CD4-positive, alpha-beta T cell treated with Interleukin-15 for 1 hour (primary cell): ENCODE data around the gene ARRB1.
A peak's percentile ranks its signal among the peaks of the same experiment; 100 is the strongest.

Experiments
- DNase-seq: peaks from one replicate; pipeline ENCODE4 v3.0.0-alpha.2; 2020

The ARRB1 gene

DNA sequence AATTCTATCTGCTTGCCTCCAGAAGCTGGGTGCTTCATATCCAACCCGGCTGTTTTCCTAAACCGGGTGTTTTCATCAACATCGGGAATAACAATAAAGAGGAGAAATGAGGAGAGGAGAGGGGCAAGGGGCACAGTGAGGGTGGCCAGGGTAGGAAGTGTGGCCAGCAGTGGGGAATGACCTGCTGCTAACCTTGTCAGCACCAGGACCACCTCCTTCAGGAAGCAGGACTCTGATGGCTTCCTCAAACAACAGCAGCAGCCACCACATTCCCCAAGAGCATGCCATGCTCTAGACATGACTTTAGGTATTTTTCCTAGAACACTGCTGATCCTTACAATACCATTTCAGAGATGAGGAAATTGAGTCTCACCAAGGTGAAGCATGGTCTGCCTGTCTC is 58.5 kb downstream of the ARRB1 start:
- DNase-seq, result no peak

DNA sequence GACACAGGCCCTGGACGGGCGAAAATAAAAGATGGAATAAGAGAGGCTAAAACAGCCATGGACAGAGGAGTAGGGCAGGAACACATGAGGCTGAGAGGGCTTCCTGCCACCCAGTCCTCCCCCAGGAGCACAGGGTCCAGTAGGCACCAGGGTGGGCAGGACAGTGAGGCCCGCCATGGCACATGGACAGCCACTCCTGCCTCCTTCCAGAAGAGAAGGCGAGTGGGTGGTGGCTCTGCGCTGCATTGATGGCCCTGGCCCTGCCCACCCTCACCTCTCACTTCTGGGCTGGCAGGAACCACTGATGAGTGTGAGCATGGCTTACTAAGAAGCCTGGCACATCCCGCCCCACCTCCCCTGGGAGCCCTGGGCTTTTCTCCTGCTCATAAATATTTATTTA is 59.7 kb downstream of the ARRB1 start:
- DNase-seq, result no peak

DNA sequence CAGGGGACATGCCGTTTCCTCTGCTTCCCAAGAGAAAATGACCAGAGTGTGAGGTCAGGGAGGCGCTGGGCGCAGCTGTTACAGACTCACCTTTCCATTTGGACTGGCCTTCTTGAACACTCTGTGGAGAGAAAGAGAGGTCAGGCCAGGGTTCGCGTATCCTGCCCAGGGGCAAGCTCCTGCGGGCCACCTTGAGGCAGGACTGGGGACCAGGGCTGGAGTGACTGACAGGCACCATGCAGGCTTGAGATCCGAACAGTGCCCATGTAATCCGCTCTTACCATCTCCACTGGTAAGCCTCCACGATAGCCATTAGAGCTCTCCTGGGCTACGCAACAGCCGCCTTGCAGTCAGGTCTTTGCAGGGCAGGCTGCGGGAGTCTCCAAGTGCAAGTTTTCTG is 61.5 kb downstream of the ARRB1 start:
- no peak for DNase-seq

DNA sequence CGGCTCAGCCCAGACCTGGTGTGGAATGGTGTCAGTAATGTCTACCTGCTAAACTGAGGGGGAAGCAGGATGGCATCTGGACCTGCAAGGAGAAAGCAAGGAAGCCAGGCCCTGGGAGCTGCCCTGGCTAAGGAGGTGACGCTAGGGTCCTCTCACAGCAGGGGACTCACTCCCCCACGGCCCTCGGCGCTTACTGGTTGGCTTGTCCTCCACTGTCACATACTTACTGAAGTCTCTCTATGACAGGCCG is 62.0 kb downstream of the ARRB1 start:
- DNase-seq, result no peak

DNA sequence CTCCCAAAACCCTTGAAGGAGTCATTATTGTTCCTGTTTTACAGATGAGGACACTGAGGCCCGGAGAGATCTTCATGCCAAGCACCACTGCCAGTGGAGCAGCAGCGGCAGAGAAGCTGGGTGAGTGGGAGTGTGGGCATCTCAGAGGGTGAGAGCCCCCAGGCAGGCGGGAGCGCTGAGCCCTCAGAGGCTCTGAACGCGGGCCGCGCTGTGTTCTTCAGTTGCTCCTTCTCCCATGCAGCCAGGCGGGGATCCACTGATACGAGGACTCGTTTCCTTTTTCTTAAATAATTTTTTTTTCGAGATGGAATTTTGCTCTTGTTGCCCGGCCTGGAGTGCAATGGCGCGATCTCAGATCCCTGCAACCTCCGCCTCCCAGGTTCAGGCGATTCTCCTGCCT is 63.9 kb downstream of the ARRB1 start:
- no peak for DNase-seq

DNA sequence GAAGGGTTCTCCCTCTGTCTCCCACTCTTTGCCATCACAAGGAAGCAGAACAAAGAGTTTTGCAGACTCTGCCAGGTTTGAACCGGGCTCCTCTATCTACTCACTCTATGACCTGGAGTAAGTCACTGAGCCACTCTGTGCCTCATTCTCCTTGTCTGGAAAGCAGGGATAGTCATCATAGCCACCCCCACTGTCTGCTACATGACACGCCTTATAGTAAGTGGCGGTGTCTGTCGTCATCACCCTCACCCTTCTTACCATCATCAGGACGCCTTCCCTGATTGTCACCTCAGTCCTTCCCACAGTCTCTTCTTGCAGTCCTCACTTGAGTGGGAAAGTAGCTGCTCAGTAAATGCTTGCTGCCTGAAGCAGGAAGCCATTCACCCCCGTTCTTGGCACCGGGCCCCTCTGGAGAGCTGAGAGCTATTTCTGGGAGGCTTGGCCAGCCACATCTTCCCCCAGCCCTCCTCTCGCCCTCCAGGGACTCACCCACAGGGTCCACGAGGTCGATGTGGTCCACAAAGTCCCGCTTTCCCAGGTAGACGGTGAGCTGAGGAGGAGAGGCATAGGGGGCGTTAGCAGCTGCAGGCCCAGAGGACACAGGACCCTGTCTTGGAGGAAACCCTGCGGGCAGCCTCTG is 64.5 kb downstream of the ARRB1 start:
- DNase-seq, result no peak

DNA sequence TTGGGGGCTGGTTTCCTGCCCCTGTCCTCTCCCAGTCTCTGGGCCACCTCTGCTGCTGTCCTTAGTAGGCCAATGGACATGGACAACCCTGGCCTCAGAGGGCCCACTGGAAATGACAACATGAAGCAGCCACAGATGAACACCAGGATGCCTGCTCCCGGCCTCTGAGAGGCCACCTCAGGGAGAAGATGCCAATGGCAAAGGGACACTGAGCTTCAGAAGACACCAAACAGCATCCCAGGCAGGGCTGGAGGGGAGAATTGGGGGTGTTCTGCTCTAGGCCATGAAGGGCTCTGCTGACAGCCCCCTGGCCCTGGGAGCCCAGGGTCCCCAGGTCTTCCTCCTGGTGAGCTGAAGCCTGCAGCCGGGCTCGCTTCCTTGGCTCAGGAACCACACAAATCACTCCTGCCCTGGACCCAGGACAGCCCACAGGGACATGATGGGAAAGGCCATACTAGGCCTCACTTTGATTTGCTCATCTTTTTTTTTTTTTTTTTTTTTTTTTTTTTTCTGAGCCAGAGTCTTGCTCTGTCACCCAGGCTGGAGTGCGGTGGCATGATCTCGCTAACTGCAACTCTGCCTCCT is 65.6 kb downstream of the ARRB1 start:
- no peak for DNase-seq

DNA sequence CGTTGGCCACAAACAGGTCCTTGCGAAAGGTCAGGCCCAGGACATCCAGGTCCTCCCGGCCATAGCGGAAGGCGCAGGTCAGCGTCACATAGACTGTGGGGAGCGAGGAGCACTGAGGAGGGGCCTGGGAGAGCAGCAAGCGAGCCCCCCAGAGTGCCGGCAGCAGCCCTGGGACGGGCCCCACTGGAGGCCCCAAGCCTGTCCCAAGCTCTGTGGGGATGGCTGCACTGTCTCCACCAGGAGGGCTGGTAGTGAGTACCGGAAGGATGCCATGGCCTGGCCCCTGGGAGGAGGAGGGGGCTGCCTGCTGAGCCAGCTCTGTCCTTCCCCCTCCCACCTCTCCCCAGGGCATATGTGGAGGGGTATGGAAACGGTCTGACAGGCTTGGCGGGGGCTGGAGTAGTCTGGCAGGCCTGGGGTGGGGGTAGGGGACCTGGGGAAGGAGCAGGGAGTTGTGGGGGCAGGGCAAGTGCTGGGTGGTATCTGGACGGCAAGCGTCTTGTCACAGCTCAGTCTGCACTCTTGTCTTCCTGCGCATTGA is 68.0 kb downstream of the ARRB1 start:
- no peak for DNase-seq

DNA sequence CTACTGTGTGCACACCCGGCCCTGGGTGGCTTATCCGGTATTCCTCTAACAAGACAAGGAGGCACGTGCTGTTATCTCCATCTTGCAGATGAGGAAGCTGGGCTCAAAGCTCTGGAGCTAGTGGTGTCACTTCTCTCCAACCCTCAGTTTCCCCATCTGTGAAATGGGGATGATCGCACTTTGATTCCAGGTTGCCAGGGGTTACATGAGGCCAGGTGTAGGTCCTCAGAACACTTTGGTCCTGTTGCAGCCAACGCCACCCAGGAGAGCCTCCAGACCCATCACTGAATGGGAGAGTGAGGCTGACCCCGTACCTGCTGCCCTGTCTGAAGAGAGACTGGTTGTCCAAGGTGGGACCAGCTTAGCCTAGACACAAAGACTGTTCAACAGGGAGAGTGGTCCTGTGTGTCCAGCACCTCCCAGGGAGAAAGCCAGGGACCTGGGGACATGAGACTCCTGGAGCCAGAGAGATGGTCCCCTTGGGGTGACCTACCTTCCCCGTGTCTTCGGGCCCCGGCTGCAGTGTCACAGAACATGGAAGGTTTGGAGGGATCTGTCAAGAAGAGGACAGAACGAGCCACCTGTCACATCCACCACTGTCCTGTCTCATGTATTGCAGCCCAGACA is 69.9 kb downstream of the ARRB1 start:
- DNase-seq, result no peak

DNA sequence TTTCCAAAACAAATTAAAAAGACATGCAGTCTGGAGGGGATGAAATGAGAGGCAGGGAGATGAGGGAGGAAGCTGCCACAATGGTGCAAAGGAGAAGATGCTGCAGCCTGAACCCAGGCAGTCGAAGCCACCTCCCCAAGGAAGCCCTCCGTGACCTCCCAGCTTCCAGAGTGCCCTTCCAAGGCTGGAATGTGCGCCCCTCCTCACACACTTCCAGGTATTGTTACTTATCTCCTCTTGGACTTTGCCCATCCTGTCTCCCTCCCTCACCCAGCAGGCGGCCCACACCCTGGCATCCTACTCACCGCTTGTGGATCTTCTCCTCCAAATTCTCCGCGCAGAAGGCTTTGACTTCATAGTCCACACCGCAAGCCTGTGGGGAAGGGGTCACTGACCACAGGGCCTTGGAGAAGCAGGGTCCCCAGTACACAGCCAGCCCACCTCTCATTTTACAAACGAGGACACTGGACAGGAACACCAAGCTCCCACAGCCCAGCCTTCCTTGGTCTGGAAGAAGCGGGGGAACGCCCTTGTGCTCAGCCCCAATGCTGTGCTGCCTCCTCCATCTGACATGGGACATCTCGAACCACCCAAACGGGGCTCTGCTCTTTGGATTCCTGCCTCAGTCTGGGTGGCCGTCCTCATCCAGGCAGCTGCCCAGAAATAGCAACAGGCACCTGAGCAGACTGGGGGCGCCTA is 70.5 kb downstream of the ARRB1 start:
- no peak for DNase-seq

DNA sequence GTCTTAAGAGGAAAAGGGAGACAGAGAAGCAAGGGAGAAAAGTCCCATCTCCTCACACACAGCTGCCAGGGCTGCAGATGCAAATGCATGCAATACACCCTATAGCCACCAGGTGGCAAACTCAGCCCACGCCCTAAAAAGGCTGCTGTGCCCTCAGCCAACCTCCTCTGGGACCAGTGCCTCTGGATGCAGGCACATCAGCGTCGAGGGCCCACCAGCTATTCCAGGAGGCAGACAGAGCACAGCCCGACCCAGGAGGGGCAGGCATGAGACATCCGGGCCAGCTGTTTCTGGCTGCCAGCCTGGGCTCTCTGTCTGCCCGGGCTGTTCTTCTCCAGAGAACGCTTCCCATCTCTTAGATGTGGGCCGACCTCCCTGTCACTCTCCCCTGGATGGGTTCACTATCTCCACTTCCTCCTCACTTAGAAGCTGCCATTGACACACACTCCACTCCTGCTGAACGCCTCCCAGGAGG is 71.2 kb downstream of the ARRB1 start:
- peak; percentile 67 for DNase-seq

DNA sequence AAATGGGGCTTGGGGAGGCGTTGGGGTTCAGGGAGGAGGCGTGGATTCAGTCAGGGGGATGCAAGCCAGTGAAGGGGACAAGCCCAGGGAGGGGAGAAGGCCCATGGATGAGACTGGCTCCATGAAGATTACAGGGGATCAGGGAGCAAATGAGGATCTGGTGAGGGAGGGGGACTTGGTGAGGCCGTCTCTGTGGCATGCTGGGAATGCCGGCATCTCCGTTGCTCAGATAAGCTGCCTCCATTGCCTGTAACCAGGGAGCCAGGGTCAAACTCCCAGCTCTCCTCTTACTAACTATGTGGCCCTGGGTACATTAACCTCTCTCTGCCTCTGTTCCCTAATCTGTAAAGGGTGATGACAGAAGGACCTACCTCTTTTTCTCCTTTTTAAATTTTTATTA is 72.2 kb downstream of the ARRB1 start:
- DNase-seq, result no peak

DNA sequence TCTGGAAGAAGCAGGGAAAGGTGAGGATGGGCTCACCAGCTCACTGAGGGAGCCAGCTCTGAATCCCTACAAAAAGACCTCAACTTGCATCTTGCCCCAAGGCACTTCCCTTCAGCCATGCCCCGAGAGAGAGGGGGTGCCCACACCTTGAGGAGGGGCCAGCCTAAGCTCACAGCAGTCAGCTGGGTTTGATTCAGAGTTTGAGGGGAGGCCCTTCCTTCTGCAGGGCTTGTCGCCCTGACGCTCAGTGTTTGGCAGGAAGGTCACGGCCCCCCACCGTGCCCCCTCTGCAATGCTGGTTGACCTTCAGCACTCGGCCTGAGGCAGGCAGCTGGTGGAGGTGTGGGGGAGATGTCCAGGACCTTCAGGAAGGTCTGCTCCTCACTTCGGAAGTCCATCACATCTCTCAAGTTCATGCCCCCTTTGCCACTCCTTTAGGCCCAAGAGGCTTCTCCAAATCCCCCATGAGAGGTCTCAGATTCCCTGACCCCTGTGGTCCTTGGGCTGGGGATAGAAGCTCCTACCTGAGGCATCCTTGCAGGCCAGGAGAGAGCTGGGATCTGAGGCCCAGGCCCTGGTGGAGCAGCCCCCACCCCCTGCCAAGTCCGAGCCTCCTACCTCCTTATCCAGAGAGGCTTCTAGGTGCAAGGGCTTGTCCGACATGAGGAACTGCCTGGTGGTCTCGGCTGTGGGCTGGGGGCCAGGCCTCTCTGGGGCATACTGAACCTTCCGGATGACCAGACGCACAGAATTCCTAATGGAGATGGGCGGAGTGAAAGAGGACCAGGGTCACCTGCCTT is 73.3 kb downstream of the ARRB1 start:
- DNase-seq, result peak; percentile 13

DNA sequence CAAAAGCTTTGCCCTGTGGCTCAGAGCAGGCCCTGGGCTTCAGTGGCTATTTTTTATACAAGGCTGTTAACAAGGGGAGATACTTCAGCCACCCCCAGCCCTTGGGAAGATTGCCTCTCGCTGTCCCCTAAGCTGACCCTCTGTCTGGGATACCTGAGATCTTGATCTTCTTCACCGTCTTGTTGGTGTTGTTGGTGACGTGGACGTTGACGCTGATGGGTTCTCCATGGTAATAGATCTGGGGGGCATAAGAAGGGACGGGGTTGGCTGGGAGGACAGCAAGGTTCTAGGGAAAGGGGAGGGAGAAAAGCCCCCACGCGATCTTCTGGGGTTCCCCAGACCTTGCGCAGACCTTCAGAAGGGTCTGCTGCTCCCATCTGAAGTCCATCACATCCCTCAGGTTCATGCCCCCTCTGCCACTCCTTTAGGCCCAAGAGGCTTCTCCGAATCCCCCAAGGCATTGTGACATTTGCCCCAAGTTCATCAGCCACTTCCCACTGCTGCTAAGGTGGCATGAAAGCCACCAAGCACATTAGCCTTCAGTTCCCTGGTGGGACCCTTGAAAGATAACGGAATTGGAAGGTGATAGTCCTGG is 74.2 kb downstream of the ARRB1 start:
- peak; percentile 6 for DNase-seq

DNA sequence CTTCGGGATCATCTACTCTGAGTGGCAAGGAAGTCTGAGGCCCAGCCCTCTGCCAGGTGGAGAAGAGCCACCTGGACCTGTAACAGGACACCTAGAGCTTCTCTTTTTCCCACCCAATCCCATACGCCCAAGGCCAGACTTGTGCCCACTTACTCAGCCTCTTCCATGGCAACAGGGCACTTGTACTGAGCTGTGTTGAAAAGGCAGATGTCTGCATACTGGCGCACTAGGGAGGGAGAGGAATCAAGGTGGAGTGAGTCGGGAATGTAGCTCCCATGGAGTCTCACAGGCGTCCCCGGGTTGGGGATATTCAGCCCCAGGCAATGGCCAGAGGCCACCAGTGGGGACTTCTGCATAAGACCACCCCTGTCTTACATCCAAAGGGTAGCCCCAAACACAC is 74.8 kb downstream of the ARRB1 start:
- DNase-seq, result peak; percentile 3

DNA sequence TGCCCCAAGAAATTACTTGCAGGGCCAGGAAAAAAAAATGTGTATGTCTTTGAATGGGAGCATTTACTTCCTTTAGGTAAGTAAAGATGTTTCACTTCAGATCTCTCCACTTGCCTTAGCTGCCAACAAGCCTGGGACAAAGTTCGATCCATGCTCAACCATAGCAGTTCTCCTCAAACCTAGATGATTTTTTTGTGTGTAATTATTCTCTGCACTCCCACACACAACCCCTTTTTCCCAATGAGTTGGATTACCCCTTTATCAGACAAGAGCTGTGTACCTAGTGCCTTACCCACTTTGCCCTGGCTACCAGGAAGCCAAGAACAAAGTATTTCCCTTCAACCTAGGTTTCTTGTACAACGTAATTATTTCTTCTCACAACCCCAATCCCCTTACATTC is 75.3 kb downstream of the ARRB1 start:
- no peak for DNase-seq

DNA sequence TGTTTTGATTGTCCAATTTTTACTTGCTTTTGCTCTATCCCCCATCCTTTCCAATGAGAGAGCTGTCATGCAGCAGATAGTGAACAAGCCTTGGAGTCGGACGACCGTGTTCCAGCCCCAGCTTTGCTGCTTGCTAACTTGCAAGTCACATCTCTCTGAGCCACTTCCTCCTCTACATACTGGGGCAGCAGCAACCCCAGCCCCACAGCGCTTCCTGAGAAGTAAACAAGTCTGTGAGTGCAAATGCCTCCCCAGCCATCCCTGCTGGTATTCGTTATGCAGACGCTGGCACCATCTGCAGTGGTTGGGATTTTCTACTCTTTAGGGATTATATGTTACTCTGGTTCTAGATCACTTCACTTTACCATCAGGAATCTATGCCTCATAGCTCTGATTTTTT is 75.9 kb downstream of the ARRB1 start:
- DNase-seq, result peak; percentile 79

DNA sequence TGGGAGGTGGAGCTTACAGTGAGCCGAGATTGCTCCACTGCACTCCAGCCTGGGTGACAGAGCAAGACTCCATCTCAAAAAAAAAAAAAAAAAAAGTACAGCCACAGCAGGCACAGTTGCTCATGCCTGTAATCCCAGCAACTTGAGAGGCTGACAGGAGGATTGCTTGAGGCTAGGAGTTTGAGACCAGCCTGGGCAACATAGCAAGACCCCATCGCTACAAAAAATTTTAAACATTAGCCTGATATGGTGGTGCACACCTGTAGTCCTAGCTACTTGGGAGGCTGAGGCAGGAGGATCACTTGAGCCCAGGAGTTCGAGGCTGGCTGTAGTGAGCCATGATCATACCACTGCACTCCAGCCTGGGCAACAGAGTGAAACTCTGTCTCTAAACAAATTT is 76.7 kb downstream of the ARRB1 start:
- peak; percentile 2 for DNase-seq

DNA sequence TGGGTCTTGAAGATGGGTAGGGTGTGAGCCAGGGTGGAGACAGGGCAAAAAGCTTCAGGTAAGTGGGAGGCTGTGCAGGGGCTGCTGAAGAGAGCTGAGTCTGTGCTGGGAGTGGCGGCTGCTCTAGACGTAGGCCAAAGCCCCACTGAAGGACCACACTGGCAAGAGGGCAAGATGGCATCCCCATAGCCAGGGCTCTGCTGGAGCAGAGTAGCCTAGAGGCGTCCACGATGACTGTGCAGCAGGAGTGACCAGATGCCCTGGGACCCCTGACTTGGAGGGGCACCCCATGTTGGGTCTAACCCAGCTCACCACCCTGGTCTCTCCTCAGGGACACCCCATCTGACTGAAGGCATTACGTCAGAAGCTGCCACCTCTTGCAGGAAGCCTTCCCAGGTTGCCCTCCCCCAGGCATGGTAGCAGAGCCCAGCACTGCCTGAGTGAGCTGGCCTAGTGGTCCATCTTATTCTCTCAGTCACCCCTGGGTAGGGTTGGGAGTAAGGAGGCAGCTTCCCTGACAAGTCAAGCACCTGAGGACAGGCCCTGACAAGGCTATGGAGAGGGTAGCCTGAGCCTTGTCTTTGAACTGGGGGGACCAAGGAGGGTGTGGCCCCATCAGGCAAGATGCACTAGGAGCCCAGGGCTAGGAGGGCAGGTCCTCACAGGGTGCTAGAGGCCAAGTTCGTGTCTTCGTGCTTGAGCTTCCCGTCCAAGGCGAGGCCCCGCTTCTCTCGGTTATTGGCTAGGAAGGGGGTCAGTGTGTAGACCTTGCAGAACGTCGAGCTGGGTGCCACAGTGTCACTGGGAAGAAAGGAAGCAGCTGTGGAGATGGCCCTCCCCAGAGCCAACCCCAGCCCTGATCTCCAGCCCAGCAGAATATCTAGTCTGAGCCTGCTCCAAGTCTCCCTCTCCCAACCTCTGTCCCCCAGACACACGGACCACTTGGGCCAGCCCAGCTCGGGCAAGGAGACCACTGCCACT is 77.8 kb downstream of the ARRB1 start:
- peak; percentile 7 for DNase-seq

DNA sequence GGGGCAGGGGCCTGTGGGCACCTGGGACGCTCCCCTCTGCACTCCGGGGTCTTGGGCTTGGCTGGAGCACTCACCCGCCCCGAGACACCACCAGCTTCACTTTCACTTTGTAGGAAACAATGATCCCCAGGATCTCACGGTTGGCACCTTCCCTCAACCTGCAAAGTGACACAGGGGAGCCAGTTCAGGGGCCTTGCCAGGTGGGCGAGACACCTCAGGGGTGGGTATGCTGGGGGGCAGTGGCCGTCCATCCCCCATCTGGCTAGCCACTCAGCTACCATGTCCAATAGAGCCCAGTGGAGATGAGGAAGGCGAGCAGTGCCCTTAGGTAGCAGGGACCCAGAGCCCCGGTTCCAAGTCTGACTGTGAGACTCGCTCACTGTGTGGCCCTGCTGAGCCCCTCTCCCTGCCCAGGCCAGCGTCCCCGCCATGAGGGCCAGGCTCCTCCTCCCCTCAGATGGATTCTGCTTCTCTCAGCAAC is 78.6 kb downstream of the ARRB1 start:
- DNase-seq, result peak; percentile 4

DNA sequence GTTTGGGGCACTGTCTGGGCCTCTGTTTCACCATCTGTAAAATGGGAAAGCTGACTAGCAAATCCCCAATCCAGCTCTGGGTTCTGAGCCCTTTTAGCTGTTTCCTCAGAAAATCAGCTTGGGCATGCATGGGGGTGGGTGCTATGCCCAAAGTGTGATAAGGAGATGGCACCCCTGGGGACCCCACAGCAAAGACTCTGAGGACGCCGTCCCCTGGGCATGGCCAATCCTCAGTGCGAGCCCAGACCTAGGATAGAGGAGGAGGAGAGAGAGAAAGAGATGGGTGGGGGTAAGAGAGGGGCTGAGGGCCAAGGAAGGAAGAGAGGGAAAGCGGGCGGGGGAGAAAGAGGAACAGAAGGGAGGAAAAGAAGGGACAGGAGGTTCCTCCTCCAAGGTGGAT is 79.1 kb downstream of the ARRB1 start:
- peak; percentile 6 for DNase-seq
